ENCODE results near the gene ING3.
A peak's percentile ranks its signal among the peaks of the same experiment; 100 is the strongest.

The ING3 gene

DNA sequence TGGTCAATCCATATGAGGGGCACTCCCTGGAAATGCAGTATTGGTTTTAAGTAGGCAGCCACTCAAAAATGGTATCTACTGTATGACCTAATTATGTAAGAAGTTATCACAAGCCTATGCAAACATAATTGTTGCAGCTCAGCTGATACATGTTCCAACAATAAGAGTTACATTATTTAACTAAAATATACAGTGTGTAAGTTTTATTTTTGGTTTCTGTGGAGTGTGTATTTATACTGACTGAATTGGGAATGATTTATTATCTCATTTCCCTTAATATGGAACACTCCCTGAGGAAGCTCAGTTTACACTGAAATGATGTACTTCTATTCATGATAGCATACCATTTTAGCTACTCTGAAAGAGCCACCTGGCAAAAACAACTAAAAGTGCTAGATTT, 2.6 kb upstream of the ING3 start:
- no peak overlapping the region for H3K4me3 ChIP-seq (ENCODE audit: control insufficient read depth, low read depth, low read length)
- TF ChIP-seq CTCF (IDR thresholded peaks at IDR 0.05; ENCODE audit: control insufficient read depth, insufficient read depth, low read depth, low read length, missing control alignments): no peak
- DNase-seq (ENCODE audit: low read depth): no peak

- no peak overlapping the region for H3K4me3 ChIP-seq (ENCODE audit: control insufficient read depth, low read depth, low read length)
- DNase-seq (ENCODE audit: low read depth): no peak
- TF ChIP-seq CTCF (IDR thresholded peaks at IDR 0.05; ENCODE audit: control insufficient read depth, insufficient read depth, low read depth, low read length, missing control alignments): no peak
These were observed 1.1 kb upstream of the ING3 start for GRCh38 chr7:120949393-120949911.

- TF ChIP-seq CTCF (IDR thresholded peaks at IDR 0.05; ENCODE audit: control insufficient read depth, insufficient read depth, low read depth, low read length, missing control alignments): no peak
- H3K4me3 ChIP-seq (ENCODE audit: control insufficient read depth, low read depth, low read length): peak overlapping the region; percentile 69
- DNase-seq (ENCODE audit: low read depth): no peak
These were observed 509 bp upstream of the ING3 start for GRCh38 chr7:120949998-120950538.

DNA sequence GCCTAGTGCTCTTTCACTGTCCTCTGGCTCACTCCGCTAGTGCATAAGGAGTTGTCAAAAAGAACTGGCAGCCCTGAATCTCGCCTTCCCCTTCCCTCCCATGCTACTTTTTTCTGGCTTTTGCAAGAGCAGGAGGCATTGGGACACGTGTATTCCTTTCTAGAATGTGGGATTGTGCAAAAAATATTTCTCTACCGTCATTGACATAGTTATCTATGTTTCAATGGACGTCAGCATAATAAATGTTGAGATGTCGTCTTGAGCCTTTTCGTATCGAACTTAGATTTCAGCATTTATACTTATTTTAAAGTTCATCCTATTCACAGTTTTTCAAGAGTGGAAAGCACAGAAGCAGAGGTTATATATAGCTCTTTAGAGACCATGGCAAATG, 727 bp downstream of the ING3 start:
- DNase-seq (ENCODE audit: low read depth): no peak
- no peak for TF ChIP-seq CTCF (IDR thresholded peaks at IDR 0.05; ENCODE audit: control insufficient read depth, insufficient read depth, low read depth, low read length, missing control alignments)
- H3K4me3 ChIP-seq (ENCODE audit: control insufficient read depth, low read depth, low read length): peak overlapping the region; percentile 69

DNA sequence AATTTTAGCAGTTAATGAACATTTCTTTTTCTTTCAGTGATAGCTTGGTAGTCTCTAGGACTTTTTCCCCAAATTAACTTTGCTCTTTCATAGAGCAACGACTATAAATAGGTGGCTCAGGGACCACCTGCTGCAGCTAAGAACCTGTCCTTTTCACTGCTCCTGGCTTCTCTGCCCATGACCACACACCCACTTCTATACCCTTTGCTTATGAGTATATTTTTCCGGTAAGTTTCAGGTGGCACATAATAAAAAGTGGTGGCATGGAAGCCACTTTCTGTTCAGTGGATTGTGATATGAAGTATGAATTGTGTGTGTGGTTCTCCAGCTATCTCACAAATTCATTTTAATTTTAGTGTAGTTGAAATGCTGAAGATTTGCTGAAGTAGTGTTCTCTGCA, 1.2 kb downstream of the ING3 start:
- TF ChIP-seq CTCF (IDR thresholded peaks at IDR 0.05; ENCODE audit: control insufficient read depth, insufficient read depth, low read depth, low read length, missing control alignments): no peak
- no peak overlapping the region; the same call in 1 of the 2 replicates for H3K4me3 ChIP-seq (ENCODE audit: control insufficient read depth, low read depth, low read length)
- no peak for DNase-seq (ENCODE audit: low read depth)

GRCh38 chr7:120955577-120956149, 5.1 kb downstream of the ING3 start:
- no peak overlapping the region for H3K4me3 ChIP-seq (ENCODE audit: control insufficient read depth, low read depth, low read length)
- TF ChIP-seq CTCF (IDR thresholded peaks at IDR 0.05; ENCODE audit: control insufficient read depth, insufficient read depth, low read depth, low read length, missing control alignments): no peak
- DNase-seq (ENCODE audit: low read depth): no peak

Data from AG09309 (cell line).